ENCODE results near the gene SGMS1. TPM values are rescaled to one million over a fixed set of nuclear protein-coding genes. Genes with fewer than 3 reads are reported as not detected.

Gene SGMS1
- total RNA-seq, 2 donors from 2014 or later: 19.4 to 19.5 TPM

GRCh38 chr10:50627896-50628295 lies 4.1 kb upstream of the SGMS1 start:
- Histone ChIP-seq H3K27ac (no peak overlapping the region), H3K4me1 (no peaks in the 10 kb centered on the region), H3K4me3 (no peak overlapping the region), H3K9ac (ENCODE audit: low read depth in 2 of 2, low read length in 2 of 2) (no peak overlapping the region), H3K36me3 (no peaks in the 10 kb centered on the region), H3K27me3 (no peaks in the 10 kb centered on the region), H3K9me3 (no peaks in the 10 kb centered on the region)
- DNase-seq: no peak
- intact Hi-C loops (cut with DNase I): loop anchor here (10.0 kb wide), 1 partner anchor 213 kb away; no protein-coding TSS in a partner anchor
- TF ChIP-seq, protein P1, sequence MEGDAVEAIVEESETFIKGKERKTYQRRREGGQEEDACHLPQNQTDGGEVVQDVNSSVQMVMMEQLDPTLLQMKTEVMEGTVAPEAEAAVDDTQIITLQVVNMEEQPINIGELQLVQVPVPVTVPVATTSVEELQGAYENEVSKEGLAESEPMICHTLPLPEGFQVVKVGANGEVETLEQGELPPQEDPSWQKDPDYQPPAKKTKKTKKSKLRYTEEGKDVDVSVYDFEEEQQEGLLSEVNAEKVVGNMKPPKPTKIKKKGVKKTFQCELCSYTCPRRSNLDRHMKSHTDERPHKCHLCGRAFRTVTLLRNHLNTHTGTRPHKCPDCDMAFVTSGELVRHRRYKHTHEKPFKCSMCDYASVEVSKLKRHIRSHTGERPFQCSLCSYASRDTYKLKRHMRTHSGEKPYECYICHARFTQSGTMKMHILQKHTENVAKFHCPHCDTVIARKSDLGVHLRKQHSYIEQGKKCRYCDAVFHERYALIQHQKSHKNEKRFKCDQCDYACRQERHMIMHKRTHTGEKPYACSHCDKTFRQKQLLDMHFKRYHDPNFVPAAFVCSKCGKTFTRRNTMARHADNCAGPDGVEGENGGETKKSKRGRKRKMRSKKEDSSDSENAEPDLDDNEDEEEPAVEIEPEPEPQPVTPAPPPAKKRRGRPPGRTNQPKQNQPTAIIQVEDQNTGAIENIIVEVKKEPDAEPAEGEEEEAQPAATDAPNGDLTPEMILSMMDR (IDR thresholded peaks at IDR 0.05): no peak

- Histone ChIP-seq H3K36me3 (no peaks in the 10 kb centered on the region), H3K9ac (ENCODE audit: low read depth in 2 of 2, low read length in 2 of 2) (no peak overlapping the region), H3K9me3 (no peaks in the 10 kb centered on the region), H3K27me3 (no peaks in the 10 kb centered on the region), H3K4me3 (no peak overlapping the region), H3K4me1 (no peaks in the 10 kb centered on the region), H3K27ac (no peak overlapping the region)
- intact Hi-C loops (cut with DNase I): loop anchor here (10.0 kb wide), 1 partner anchor 213 kb away; no protein-coding TSS in a partner anchor
- DNase-seq: no peak
- TF ChIP-seq, protein P1 (IDR thresholded peaks at IDR 0.05): no peak
Measured at GRCh38 chr10:50627443-50627842, 3.7 kb upstream of the SGMS1 start.

DNA sequence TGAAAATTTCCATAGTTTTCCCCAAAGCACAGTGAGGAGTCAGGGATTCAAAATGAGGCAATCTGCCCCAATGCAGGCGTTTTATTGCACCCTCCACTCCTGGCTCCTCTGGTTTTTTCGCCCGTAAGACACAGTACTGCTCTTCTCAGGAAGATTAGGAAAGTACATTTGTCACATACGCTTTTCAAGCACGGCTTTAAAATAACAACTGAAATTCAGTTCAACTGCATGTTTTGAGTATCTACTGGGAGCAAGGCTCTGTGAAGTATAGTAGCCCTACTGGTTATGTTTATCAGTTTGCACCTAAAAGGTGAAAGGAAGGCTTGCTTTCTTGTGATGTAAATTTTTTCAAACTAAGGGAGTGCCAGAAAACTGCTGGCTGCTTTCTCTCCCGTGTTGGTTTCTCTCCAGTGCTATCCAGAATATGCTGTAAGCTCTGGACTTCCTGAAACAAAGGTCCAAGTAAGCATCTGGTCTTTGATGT lies 1.9 kb upstream of the SGMS1 start:
- DNase-seq: peak; percentile 36
- no peaks in the 10 kb centered on the region for H3K27me3 ChIP-seq
- intact Hi-C loops (cut with DNase I): loop anchor here (2.0 to 10.0 kb wide), 2 partner anchors 67 to 211 kb away; no protein-coding TSS in a partner anchor
- peaks cover 6% of the 10 kb centered on the region for H3K4me1 ChIP-seq
- no peaks in the 10 kb centered on the region for H3K9me3 ChIP-seq
- TF ChIP-seq, protein P1 (IDR thresholded peaks at IDR 0.05): no peak
- H3K4me3 ChIP-seq: peak overlapping the region; percentile 89
- peak overlapping the region; percentile 86 to 97 for H3K9ac ChIP-seq (ENCODE audit: low read depth in 2 of 2, low read length in 2 of 2)
- no peaks in the 10 kb centered on the region for H3K36me3 ChIP-seq
- peak overlapping the region; percentile 100 for H3K27ac ChIP-seq

GRCh38 chr10:50624866-50625501 lies 1.2 kb upstream of the SGMS1 start:
- Histone ChIP-seq H3K4me3 (peak overlapping the region; percentile 89), H3K4me1 (peaks cover 6% of the 10 kb centered on the region), H3K27ac (peak overlapping the region; percentile 100), H3K9me3 (no peaks in the 10 kb centered on the region), H3K27me3 (no peaks in the 10 kb centered on the region), H3K36me3 (no peaks in the 10 kb centered on the region), H3K9ac (ENCODE audit: low read depth in 2 of 2, low read length in 2 of 2) (peak overlapping the region; percentile 86 to 97)
- intact Hi-C loops (cut with DNase I): loop anchor here (2.0 to 10.0 kb wide), 2 partner anchors 66 to 210 kb away; no protein-coding TSS in a partner anchor
- TF ChIP-seq, protein P1 (IDR thresholded peaks at IDR 0.05): peak; percentile 35
- DNase-seq: peak; percentile 85

DNA sequence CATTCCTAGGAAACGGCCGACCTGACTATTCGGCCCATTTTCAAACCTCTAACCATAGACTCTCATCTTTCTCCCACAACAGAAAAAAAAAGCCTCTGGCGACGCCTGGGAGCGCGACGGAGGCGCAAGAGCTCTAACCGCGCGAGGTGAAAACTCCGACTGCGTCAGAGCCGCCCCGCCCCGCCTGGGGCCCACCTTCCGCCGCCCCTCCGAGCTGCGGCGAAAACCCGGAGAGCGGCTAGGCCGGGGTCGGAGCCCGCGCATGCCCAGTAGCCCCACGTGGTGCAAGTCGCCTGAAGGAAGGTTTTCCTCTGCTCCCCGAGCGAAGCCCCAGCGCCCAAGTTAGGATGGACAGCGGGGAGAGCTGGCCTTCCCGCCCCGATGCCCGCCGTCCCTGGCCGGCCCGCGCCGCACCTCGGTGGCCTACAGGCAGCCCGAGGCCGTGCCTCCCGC lies 683 bp upstream of the SGMS1 start:
- intact Hi-C loops (cut with DNase I): loop anchor here (2.0 to 10.0 kb wide), 2 partner anchors 66 to 210 kb away; no protein-coding TSS in a partner anchor
- peaks cover 6% of the 10 kb centered on the region for H3K4me1 ChIP-seq
- peak overlapping the region; percentile 100 for H3K27ac ChIP-seq
- peak overlapping the region; percentile 86 to 97 for H3K9ac ChIP-seq (ENCODE audit: low read depth in 2 of 2, low read length in 2 of 2)
- peak overlapping the region; percentile 89 for H3K4me3 ChIP-seq
- no peaks in the 10 kb centered on the region for H3K27me3 ChIP-seq
- H3K36me3 ChIP-seq: no peaks in the 10 kb centered on the region
- TF ChIP-seq, protein P1 (IDR thresholded peaks at IDR 0.05): no peak
- DNase-seq: peak; percentile 93
- no peaks in the 10 kb centered on the region for H3K9me3 ChIP-seq
